Hepatocyte (in vitro differentiated cells): ENCODE results near the gene PABPN1L. TPM values are rescaled to one million over a fixed set of nuclear protein-coding genes. Genes with fewer than 3 reads are reported as not detected.

Experiments used
- DNase-seq: peaks from one replicate; pipeline ENCODE4 v3.0.0-alpha.2; 2016; ENCODE audit warnings: low spot score
- H2AFZ ChIP-seq: fragments of 200-600 bp; sonication (generic); 2 replicates; pipeline ENCODE4 v1.6.0; 2016; ENCODE audit warnings: antibody characterized with exemption, mild to moderate bottlenecking
- H3K27ac ChIP-seq: fragments of 200-600 bp; sonication (generic); 2 replicates; pipeline ENCODE4 v1.5.1; 2016; ENCODE audit warnings: mild to moderate bottlenecking
- H3K27me3 ChIP-seq: fragments of 200-600 bp; sonication (generic); 2 replicates; pipeline ENCODE4 v1.6.1; 2016
- H3K36me3 ChIP-seq: fragments of 200-600 bp; sonication (generic); replicated peaks from 2 replicates; pipeline ENCODE4 v1.5.1; 2016; ENCODE audit warnings: low read depth; ENCODE audit not compliant: insufficient read depth
- H3K4me1 ChIP-seq: fragments of 200-600 bp; sonication (generic); 2 replicates; pipeline ENCODE4 v1.5.1; 2016; ENCODE audit warnings: mild to moderate bottlenecking, moderate library complexity; ENCODE audit not compliant: insufficient read depth
- H3K4me2 ChIP-seq: fragments of 200-600 bp; sonication (generic); 2 replicates; pipeline ENCODE4 v1.6.0; 2016
- H3K4me3 ChIP-seq: fragments of 200-600 bp; sonication (generic); 2 replicates; pipeline ENCODE4 v1.5.1; 2016; ENCODE audit warnings: mild to moderate bottlenecking
- H3K79me2 ChIP-seq: fragments of 200-600 bp; sonication (generic); 2 replicates; pipeline ENCODE4 v1.6.0; 2017; ENCODE audit warnings: mild to moderate bottlenecking
- H3K9me2 ChIP-seq: fragments of 200-600 bp; sonication (generic); replicated peaks from 2 replicates; pipeline ENCODE4 v1.6.0; 2017; ENCODE audit warnings: mild to moderate bottlenecking; ENCODE audit not compliant: insufficient read depth
- H3K9me3 ChIP-seq: fragments of 200-600 bp; sonication (generic); 2 replicates; pipeline ENCODE4 v1.5.1; 2016; ENCODE audit warnings: low read depth, mild to moderate bottlenecking
- H4K20me1 ChIP-seq: fragments of 200-600 bp; sonication (generic); 2 replicates; pipeline ENCODE4 v1.6.0; 2016; ENCODE audit warnings: mild to moderate bottlenecking; ENCODE audit not compliant: insufficient read depth, poor library complexity, severe bottlenecking
- CTCF ChIP-seq: fragments of 200-600 bp; sonication (generic); IDR thresholded peaks from 2 replicates; pipeline ENCODE4 v1.5.1; 2016; ENCODE audit warnings: antibody characterized with exemption, mild to moderate bottlenecking; ENCODE audit not compliant: poor library complexity
- EZH2 ChIP-seq: fragments of 200-600 bp; sonication (generic); IDR thresholded peaks from 2 replicates; pipeline ENCODE4 v1.6.1; 2016; ENCODE audit warnings: antibody characterized with exemption, mild to moderate bottlenecking, borderline replicate concordance
- EZH2phosphoT487 ChIP-seq: fragments of 200-600 bp; sonication (generic); IDR thresholded peaks from one replicate; pipeline ENCODE4 v1.6.1; 2018; ENCODE audit warnings: antibody characterized with exemption, mild to moderate bottlenecking, low read depth, moderate library complexity; ENCODE audit not compliant: unreplicated experiment, severe bottlenecking
- WGBS: methylation state at CpG from one replicate; pipeline ENCODE4 v1.1.6; 2016; ENCODE audit warnings: low lambda C conversion rate; ENCODE audit errors: missing lambda C conversion rate; 5-methylcytosine and 5-hydroxymethylcytosine counted together
- polyA plus RNA-seq: library from polyadenylated mRNA; unstranded; fragments of >200 nt; fragmentation: Nextera tagmentation; extraction: Ambion mirVana; gene quantifications from 2 replicates; pipeline ENCODE4 v1.2.1, GENCODE V29; 2016
- total RNA-seq: library from RNA; depleted of rRNA; stranded (reverse); fragments of >200 nt; gene quantifications from 2 replicates; pipeline ENCODE4 v1.2.3, GENCODE V29; 2014

The PABPN1L gene
- total and polyA plus RNA-seq, 2 experiments from 2014 or later: not detected

GRCh38 chr16:88822281-88823040 lies 44.0 kb downstream of the PABPN1L start:
- Histone ChIP-seq H3K27ac (no peak overlapping the region), H3K79me2 (no peaks in the 10 kb centered on the region), H3K27me3 (no peaks in the 10 kb centered on the region), H2AFZ (no peak overlapping the region), H3K36me3 (no peaks in the 10 kb centered on the region), H3K9me2 (no peaks in the 10 kb centered on the region), H3K4me1 (no peaks in the 10 kb centered on the region), H4K20me1 (no peaks in the 10 kb centered on the region), H3K9me3 (no peaks in the 10 kb centered on the region), H3K4me3 (no peak overlapping the region), H3K4me2 (no peak overlapping the region)
- DNase-seq: no peak
- 97% methylated on average over 23 of the region's 24 CpGs for WGBS
- TF ChIP-seq CTCF: no peak

GRCh38 chr16:88821168-88821850 lies 45.2 kb downstream of the PABPN1L start:
- Histone ChIP-seq H3K27ac (no peak overlapping the region), H3K4me2 (no peak overlapping the region), H3K79me2 (no peaks in the 10 kb centered on the region), H2AFZ (no peak overlapping the region), H4K20me1 (no peaks in the 10 kb centered on the region), H3K9me3 (no peaks in the 10 kb centered on the region), H3K27me3 (no peaks in the 10 kb centered on the region), H3K4me1 (no peaks in the 10 kb centered on the region), H3K36me3 (no peaks in the 10 kb centered on the region), H3K9me2 (no peaks in the 10 kb centered on the region), H3K4me3 (no peak overlapping the region)
- 94% methylated on average over 19 of the region's 22 CpGs for WGBS
- TF ChIP-seq CTCF: no peak
- no peak for DNase-seq

GRCh38 chr16:88820385-88821025 lies 46.0 kb downstream of the PABPN1L start:
- H4K20me1 ChIP-seq: no peaks in the 10 kb centered on the region
- H3K4me3 ChIP-seq: no peak overlapping the region
- no peak overlapping the region for H3K27ac ChIP-seq
- 92% methylated on average over 9 of the region's 20 CpGs for WGBS
- DNase-seq: no peak
- H3K4me1 ChIP-seq: no peaks in the 10 kb centered on the region
- TF ChIP-seq CTCF: no peak
- TF ChIP-seq EZH2phosphoT487: no peak
- TF ChIP-seq EZH2: no peak
- H3K4me2 ChIP-seq: no peak overlapping the region
- no peaks in the 10 kb centered on the region for H3K9me2 ChIP-seq
- H3K79me2 ChIP-seq: no peaks in the 10 kb centered on the region
- H3K9me3 ChIP-seq: no peaks in the 10 kb centered on the region
- H2AFZ ChIP-seq: no peak overlapping the region
- H3K36me3 ChIP-seq: no peaks in the 10 kb centered on the region
- no peaks in the 10 kb centered on the region for H3K27me3 ChIP-seq
